ENCODE measurements around the gene ATG5.

DNA sequence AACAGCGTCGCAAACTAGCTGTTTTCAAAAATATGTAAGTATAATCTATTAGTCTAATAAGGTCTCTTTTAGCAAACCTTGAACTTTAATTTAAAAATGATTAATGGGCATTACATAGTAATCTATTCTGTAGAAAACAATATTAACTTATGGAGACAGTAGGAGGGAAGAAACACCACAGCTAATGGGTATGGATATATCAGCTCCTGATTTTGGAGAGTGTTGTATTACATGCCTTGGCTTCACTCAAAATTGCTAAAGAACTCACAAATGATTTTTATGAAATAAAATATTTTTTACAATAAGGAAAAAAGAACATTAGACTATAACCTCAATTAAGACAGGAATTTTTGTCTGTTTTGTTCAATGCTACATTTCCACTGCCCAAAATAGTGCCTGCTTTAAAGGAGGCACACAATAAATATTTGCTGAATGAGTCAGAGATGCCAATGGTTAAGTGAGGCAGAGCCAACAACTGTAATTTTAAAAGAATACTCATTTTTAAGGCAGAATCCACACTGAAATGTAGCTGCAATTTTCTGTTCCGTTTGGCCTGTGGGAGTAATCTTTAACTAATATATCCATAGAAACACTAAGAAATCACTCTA lies 15.7 kb downstream of the ATG5 start:
- TF ChIP-seq, protein P1, sequence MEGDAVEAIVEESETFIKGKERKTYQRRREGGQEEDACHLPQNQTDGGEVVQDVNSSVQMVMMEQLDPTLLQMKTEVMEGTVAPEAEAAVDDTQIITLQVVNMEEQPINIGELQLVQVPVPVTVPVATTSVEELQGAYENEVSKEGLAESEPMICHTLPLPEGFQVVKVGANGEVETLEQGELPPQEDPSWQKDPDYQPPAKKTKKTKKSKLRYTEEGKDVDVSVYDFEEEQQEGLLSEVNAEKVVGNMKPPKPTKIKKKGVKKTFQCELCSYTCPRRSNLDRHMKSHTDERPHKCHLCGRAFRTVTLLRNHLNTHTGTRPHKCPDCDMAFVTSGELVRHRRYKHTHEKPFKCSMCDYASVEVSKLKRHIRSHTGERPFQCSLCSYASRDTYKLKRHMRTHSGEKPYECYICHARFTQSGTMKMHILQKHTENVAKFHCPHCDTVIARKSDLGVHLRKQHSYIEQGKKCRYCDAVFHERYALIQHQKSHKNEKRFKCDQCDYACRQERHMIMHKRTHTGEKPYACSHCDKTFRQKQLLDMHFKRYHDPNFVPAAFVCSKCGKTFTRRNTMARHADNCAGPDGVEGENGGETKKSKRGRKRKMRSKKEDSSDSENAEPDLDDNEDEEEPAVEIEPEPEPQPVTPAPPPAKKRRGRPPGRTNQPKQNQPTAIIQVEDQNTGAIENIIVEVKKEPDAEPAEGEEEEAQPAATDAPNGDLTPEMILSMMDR (optimal IDR thresholded peaks at IDR 0.05 in 1 of 3, IDR thresholded peaks at IDR 0.05 in 1 of 3, conservative IDR thresholded peaks at IDR 0.05 in 1 of 3; ENCODE audit: extremely low read depth in 1 of 3, insufficient read depth in 2 of 3, low read length in 3 of 3) = no peak
- TF ChIP-seq EZH2 (IDR thresholded peaks at IDR 0.05; ENCODE audit: low read length) = no peak

Measured in keratinocyte (primary cell).